SHP77 (cell line): Measurements from ENCODE around the gene METTL4.

Experiments used
- DNase-seq, 2 experiments: peaks; one replicate each; lab custom pipeline; 2025; lab: John Stamatoyannopoulos, UW

Gene METTL4

GRCh38 chr18:2518473-2518872, 52.8 kb downstream of the METTL4 start:
- no peak for DNase-seq

GRCh38 chr18:2515908-2516625, 55.2 kb downstream of the METTL4 start:
- DNase-seq: no peak

DNA sequence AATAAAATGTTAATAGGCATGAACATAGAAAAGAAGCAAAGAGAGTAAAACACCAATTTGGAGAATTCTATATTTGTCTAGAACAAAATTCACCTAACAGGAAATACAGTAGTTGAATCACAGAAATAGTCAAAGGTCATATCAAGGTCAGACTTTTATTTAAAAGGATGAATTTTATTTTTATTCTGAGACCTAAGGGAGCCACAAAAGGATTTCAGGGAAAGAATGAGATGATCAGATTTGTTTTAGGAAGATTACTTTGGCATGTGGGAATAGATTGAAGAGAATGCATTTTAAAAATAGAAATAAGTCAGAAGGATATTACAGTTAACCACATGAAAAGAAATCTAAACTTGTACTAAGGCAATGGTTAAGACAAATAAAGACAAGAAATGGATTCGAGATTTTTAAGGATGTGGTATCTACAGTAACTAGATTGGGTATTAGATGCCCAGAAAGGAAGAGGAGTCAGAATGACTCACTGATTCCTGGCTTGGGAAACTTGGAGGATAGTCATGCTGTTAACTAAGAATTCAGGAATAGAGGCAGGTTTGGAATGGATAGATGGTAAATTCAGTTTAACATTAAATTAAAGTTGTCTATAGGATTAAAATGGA, 56.0 kb downstream of the METTL4 start:
- DNase-seq: no peak

DNA sequence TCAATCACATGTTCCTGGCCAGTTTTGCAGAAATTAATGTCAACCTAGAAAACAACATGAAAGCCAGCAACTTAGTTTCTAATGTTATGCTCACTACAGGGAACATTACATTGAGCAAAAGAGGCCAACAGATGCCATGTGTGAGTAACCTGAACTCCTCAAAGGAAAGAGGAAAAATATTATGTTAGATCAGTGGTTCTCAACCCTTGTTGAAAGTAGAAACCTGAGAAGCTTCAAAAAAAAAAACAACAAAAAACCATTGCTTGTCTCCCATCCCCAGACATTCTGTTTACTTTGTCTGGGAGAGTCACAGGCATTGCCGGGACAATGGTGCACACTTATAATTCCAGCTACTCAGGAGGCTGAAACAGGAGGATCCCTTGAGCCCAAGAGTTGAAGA, 57.7 kb downstream of the METTL4 start:
- peak in 1 of 2 experiments; percentile 26 for DNase-seq

- DNase-seq: no peak
Measured at GRCh38 chr18:2512059-2512458, 59.2 kb downstream of the METTL4 start.

DNA sequence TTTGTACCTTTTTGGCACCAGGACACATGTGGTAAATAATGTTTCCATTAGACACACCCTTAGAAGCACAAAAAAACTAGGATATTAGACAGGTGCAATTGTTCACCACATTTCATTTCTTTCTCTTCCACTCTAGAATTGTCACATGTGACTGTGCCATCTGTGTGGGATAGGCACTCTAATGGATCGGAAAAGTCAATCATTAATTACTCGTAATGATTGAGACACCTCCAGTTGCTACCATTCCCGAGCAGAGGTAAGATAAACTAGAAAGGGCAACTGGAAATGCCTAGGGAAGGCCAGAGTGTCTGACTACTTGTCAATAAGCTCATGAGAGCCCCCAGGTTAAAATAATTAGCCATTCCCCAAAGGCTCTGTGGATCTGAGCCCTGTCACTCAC, 59.9 kb downstream of the METTL4 start:
- no peak for DNase-seq

DNA sequence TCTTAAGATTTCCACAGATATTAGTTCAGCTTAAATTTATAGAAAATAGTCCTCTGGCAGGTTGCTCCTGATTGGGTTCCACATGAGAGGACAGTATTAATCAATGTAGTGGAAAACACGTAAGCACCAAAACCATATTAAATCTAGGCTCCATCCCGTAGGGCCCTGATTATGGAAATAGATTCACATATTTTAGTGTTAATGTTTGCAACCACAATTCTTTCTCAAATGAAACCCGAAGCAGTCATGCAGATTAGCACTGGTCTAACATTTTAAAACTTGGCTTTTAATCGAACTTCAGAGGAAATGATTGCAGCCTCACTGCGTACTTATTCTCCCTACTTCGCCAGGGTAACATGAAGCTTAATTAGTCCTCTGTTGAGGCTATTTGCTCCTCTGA, 60.9 kb downstream of the METTL4 start:
- no peak for DNase-seq

DNA sequence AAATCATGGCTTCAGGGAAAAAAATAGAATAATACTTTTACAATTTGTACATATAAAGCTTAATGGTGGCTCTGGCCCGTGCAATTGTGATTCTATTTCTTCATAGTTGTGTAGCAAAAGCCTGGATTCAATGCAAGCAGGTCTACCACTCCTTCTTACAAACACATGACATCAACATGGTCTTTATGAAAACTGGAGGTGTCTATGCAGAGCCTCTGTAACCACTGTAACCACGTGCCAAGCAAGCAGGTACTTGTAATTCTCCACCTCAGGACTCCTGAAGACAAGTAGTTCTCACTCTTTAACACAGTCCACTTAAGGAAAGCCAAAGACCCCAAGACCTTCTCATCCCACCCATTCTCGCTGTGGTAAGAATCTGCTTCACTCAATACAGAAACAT, 62.6 kb downstream of the METTL4 start:
- DNase-seq: no peak

GRCh38 chr18:2508155-2508554, 63.1 kb downstream of the METTL4 start:
- DNase-seq: no peak

DNA sequence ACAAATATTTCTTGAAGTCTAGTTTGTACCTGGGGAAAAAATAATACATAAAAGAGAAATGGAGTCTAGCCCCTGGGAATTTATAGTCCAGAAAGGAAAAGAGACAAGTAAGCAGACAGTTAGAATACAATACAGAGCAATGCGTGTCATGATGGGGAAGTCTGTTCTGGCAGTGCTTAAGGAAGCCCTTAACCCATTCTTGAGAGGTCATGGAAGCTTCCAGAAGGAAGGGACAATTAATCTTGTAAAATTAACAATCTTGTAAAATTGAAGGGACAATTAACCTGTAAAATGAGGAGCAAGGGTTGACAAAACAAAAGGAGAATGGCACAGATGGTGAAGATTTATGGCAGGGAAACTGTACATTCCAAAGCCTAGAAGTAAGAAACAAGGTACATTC, 66.7 kb downstream of the METTL4 start:
- DNase-seq: no peak

GRCh38 chr18:2502880-2503279, 68.4 kb downstream of the METTL4 start:
- DNase-seq: no peak

DNA sequence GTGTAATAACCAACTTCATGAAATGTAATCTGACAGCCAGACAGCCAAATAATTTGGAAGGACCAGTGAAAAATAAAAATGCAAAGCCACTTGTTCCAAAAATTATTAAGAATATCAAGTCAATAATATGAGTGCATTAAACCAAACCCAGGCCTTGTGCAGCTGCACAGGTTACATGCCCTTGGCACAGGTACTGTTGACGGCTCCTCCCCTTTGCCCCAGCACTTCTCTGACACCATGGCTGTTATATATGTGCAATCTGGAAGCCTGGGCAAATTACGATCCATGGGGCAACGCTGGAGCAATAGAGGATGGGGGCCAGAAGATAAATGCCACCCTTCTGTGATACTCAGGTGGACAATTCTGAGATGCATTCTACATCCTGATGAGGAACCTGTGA, 68.9 kb downstream of the METTL4 start:
- no peak for DNase-seq

DNA sequence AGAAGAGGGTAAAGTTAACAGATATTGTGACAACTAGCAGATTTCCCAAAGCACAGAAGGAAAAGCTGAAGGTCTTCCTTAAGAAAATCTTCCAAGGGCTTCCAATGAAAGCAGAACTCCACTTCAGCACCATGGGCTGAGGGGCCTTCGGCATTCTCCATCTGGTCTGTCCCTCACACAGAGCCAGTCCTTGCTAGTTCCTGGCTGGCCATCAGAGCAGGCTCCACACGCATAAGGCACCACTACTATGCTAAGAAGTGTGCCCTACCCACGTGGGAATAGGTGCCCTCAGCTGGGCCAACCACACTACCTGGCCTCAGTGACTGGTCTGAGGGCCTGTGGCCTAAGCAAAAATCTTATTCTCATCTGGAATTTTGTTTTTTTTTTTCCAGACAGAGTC, 73.5 kb downstream of the METTL4 start:
- no peak for DNase-seq

- DNase-seq: no peak
Measured at GRCh38 chr18:2495381-2495780, 75.9 kb downstream of the METTL4 start.

GRCh38 chr18:2494921-2495320, 76.4 kb downstream of the METTL4 start:
- no peak for DNase-seq
